Colonic mucosa (tissue), 4 donors: Measurements from ENCODE around the gene CDHR2. TPM values are rescaled to one million over a fixed set of nuclear protein-coding genes. Genes with fewer than 3 reads are reported as not detected.

ENCODE experiments used
- DNase-seq: peaks from one replicate; pipeline ENCODE4 v3.0.0-alpha.2; 2020
- H3K27ac ChIP-seq: fragments of 200-600 bp; one replicate; pipeline ENCODE4 v1.8.0; 2021
- H3K27me3 ChIP-seq: fragments of 200-600 bp; one replicate; pipeline ENCODE4 v1.8.0; 2021
- H3K36me3 ChIP-seq: fragments of 200-600 bp; one replicate; pipeline ENCODE4 v1.8.0; 2021
- H3K4me1 ChIP-seq: fragments of 200-600 bp; one replicate; pipeline ENCODE4 v1.8.0; 2021; ENCODE audit warnings: mild to moderate bottlenecking
- H3K4me3 ChIP-seq: fragments of 200-600 bp; one replicate; pipeline ENCODE4 v1.8.0; 2021
- H3K9ac ChIP-seq, 2 donors: one replicate each; pipeline ENCODE4 v1.7.0; 2013; ENCODE audit warnings: control low read depth in 2 of 2, low read depth in 2 of 2, low read length in 2 of 2
- H3K9me3 ChIP-seq: fragments of 200-600 bp; one replicate; pipeline ENCODE4 v1.8.0; 2021
- intact Hi-C: fragments of 100-400 bp; cut with DNase I; formaldehyde crosslinking; loops from one replicate; pipeline ENCODE4 v1.14.1; 2022
- total RNA-seq, 2 donors: library from RNA; stranded (reverse); fragmentation: NEBNext Ultra II Directional in 1 of 2; extraction: Animal tissue kit (Norgen Biotek cat#: 25700) in 1 of 2; gene quantifications; one replicate each; pipeline ENCODE4 v1.2.1, GENCODE V29; 2021
- TF ChIP-seq, protein P1 (sequence below): fragments of 200-600 bp; IDR thresholded peaks from one replicate; pipeline ENCODE4 v1.8.0; 2022; ENCODE audit warnings: antibody characterized with exemption, mild to moderate bottlenecking
- donor health status: healthy.
- donor health status: DM: no; HTN: no; CAD: no.
- donor health status: DM: no; HTN: no; CAD: no.

CDHR2 gene
- total RNA-seq, 2 donors from 2014 or later, result 42.8 to 60.2 TPM

- Histone ChIP-seq H3K27me3 (no peaks in the 10 kb centered on the region), H3K36me3 (peaks cover 12% of the 10 kb centered on the region), H3K27ac (no peak overlapping the region), H3K4me3 (no peak overlapping the region), H3K9me3 (no peaks in the 10 kb centered on the region), H3K9ac (no peak overlapping the region), H3K4me1 (no peaks in the 10 kb centered on the region)
- intact Hi-C loops, result no loop called here
- TF ChIP-seq, protein P1, sequence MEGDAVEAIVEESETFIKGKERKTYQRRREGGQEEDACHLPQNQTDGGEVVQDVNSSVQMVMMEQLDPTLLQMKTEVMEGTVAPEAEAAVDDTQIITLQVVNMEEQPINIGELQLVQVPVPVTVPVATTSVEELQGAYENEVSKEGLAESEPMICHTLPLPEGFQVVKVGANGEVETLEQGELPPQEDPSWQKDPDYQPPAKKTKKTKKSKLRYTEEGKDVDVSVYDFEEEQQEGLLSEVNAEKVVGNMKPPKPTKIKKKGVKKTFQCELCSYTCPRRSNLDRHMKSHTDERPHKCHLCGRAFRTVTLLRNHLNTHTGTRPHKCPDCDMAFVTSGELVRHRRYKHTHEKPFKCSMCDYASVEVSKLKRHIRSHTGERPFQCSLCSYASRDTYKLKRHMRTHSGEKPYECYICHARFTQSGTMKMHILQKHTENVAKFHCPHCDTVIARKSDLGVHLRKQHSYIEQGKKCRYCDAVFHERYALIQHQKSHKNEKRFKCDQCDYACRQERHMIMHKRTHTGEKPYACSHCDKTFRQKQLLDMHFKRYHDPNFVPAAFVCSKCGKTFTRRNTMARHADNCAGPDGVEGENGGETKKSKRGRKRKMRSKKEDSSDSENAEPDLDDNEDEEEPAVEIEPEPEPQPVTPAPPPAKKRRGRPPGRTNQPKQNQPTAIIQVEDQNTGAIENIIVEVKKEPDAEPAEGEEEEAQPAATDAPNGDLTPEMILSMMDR, result no peak
- DNase-seq, result no peak
Observed at GRCh38 chr5:176525677-176526076, 23.5 kb upstream of the CDHR2 start.

DNA sequence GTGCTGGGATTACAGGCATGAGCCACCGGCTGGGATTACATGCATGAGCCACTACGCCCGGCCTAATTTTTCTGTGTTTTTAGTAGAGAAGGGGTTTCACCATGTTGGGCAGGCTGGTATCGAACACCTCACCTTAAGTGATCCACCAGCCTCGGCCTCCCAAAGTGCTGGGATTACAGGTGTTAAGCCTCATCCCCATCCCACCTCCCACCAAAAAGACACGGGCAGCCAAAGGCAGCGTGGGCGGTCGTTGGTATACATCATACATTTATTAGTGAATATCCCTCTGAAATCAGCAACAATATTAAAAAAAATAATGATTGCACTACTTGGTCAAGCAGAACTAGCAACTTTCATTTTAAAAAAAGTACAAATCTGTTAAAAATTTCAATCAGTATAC, 22.7 kb upstream of the CDHR2 start:
- Histone ChIP-seq H3K36me3 (peaks cover 12% of the 10 kb centered on the region), H3K4me1 (no peaks in the 10 kb centered on the region), H3K27me3 (no peaks in the 10 kb centered on the region), H3K9ac (no peak overlapping the region), H3K9me3 (no peaks in the 10 kb centered on the region), H3K27ac (no peak overlapping the region), H3K4me3 (no peak overlapping the region)
- TF ChIP-seq, protein P1, result no peak
- intact Hi-C loops, result no loop called here
- no peak for DNase-seq

- TF ChIP-seq, protein P1, result no peak
- Histone ChIP-seq H3K27ac (no peak overlapping the region), H3K4me3 (no peak overlapping the region), H3K9ac (no peak overlapping the region), H3K27me3 (no peaks in the 10 kb centered on the region), H3K9me3 (no peaks in the 10 kb centered on the region), H3K36me3 (peaks cover 12% of the 10 kb centered on the region), H3K4me1 (no peaks in the 10 kb centered on the region)
- no peak for DNase-seq
- intact Hi-C loops, result no loop called here
Observed at GRCh38 chr5:176527246-176528222, 21.6 kb upstream of the CDHR2 start.

DNA sequence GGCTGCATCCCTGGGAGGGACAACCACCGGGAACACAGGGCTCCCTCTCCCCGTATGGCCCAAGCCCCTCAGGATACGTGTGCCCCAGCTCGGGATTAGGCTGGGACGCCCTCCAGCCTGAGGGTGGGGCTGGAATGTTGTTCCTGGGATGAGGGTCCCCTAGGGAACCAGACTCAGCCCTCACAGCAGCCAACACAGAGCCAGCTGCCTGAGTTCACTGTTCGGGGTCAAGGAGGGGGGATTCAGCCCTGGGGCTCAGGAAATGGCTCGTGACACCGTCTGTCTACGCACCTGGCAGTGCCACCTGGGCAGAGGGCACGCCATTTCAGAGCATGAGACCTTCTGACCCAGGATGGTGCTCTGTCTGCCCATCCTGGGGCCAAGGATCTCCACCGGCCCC, 20.8 kb upstream of the CDHR2 start:
- Histone ChIP-seq H3K27ac (no peak overlapping the region), H3K9ac (no peak overlapping the region), H3K4me1 (peaks cover 6% of the 10 kb centered on the region), H3K27me3 (no peaks in the 10 kb centered on the region), H3K9me3 (no peaks in the 10 kb centered on the region), H3K4me3 (no peak overlapping the region), H3K36me3 (peaks cover 12% of the 10 kb centered on the region)
- intact Hi-C loops, result no loop called here
- TF ChIP-seq, protein P1, result no peak
- no peak for DNase-seq

DNA sequence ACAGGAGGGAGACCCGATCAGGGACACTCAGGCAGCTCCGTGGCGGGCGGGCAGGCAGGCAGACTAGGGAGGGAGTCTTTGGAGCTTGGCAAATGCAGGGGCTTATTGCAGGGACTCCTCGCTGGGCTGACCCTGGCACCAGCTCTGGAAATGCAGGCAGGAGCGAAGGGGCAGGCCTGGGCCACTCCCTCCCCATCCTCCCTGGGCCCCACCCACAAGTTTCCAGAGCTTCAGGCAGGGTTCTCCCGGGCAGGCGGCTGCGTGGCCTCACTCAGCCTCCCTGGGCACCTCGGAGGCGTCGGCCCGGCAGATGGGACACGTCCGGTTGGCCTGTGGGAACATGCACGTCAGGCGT, 20.4 kb upstream of the CDHR2 start:
- Histone ChIP-seq H3K36me3 (peaks cover 12% of the 10 kb centered on the region), H3K4me3 (no peak overlapping the region), H3K9me3 (no peaks in the 10 kb centered on the region), H3K27me3 (no peaks in the 10 kb centered on the region), H3K4me1 (peaks cover 10% of the 10 kb centered on the region), H3K9ac (no peak overlapping the region), H3K27ac (no peak overlapping the region)
- intact Hi-C loops, result no loop called here
- DNase-seq, result no peak
- TF ChIP-seq, protein P1, result no peak
